ENCODE measurements around the gene PANX3. TPM values are rescaled to one million over a fixed set of nuclear protein-coding genes. Genes with fewer than 3 reads are reported as not detected.

Gene PANX3, protein sequence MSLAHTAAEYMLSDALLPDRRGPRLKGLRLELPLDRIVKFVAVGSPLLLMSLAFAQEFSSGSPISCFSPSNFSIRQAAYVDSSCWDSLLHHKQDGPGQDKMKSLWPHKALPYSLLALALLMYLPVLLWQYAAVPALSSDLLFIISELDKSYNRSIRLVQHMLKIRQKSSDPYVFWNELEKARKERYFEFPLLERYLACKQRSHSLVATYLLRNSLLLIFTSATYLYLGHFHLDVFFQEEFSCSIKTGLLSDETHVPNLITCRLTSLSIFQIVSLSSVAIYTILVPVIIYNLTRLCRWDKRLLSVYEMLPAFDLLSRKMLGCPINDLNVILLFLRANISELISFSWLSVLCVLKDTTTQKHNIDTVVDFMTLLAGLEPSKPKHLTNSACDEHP
- total RNA-seq: not detected
- not detected for polyA plus RNA-seq
- long read RNA-seq, donor 1: 0 reads
- long read RNA-seq, donor 2: 0 reads

DNA sequence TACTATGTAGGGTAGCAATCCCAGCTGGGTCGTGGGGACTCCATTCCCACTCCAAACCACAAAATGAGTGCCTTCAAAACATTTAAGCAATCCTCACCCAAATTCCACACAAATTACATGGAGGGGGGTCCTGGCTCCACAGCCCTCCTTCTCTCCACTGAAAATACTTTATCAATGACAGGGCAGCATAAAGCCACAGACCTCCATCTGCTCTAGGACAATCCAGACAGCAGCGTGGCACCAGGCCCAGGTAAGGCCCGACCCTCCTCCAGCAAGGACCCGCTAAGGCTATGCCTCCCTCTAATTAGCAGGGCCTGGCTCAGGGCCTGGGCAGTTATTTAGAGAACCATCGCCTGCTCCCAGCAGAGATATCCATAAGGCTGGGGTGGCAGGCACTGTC, at the start of gene PANX3:
Gene PANX3 (plus strand): TSS at position 365 of the 400 bp plus-strand sequence. CDS start 129 bp downstream, outside the sequence.
- DNase-seq (no peak), ATAC-seq (no peak)
- H3K9me3 ChIP-seq: no peaks in the 10 kb centered on the region
- no peaks in the 10 kb centered on the region for H3K4me1 ChIP-seq
- peaks cover 0 to 12% (median 0%) of the 10 kb centered on the region in 3 donors for H3K27me3 ChIP-seq (ENCODE audit: insufficient read depth in 3 of 3, low read length in 2 of 3)
- H3K36me3 ChIP-seq (ENCODE audit: insufficient read depth in 1 of 2, low read depth in 1 of 2): no peaks in the 10 kb centered on the region
- TF ChIP-seq, protein P1, sequence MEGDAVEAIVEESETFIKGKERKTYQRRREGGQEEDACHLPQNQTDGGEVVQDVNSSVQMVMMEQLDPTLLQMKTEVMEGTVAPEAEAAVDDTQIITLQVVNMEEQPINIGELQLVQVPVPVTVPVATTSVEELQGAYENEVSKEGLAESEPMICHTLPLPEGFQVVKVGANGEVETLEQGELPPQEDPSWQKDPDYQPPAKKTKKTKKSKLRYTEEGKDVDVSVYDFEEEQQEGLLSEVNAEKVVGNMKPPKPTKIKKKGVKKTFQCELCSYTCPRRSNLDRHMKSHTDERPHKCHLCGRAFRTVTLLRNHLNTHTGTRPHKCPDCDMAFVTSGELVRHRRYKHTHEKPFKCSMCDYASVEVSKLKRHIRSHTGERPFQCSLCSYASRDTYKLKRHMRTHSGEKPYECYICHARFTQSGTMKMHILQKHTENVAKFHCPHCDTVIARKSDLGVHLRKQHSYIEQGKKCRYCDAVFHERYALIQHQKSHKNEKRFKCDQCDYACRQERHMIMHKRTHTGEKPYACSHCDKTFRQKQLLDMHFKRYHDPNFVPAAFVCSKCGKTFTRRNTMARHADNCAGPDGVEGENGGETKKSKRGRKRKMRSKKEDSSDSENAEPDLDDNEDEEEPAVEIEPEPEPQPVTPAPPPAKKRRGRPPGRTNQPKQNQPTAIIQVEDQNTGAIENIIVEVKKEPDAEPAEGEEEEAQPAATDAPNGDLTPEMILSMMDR (IDR thresholded peaks at IDR 0.05): no peak
- H3K4me3 ChIP-seq: no peak within 1 kb of the TSS
- WGBS, 3 donors: 60 to 71% (median 66%) methylated on average over 5 of the region's 5 CpGs
- H3K27ac ChIP-seq: no peak within 1 kb of the TSS
- intact Hi-C loops (cut with DNase I): no loop called here

DNA sequence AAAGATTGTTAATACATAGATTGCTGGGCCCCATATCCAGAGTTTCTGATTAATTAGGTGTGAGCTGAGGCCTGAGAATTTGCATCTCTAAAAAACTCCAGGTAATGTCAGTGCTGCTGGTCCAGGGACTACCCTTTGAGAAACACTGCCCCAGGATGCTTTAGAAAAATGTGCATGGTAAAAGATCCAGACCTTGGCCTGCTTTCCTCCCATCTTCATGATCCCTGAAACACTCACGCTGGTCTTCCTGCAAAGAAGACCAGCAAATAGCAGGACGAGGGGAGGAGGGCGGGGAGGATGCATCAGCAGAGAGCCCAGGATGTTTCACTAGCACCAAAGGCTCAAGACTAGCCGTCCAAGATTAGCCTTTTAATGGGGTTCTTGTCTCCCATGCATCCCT, 41.5 kb upstream of the PANX3 start, which contains the start of gene OR8A1:
Gene OR8A1 (plus strand): TSS at position 301 of the 400 bp plus-strand sequence. CDS start 123 bp downstream, outside the sequence.
- Histone ChIP-seq H3K27ac (no peak within 1 kb of the TSS), H3K4me3 (no peak within 1 kb of the TSS), H3K4me1 (no peaks in the 10 kb centered on the region), H3K36me3 (ENCODE audit: insufficient read depth in 1 of 2, low read depth in 1 of 2) (no peaks in the 10 kb centered on the region), H3K27me3 (ENCODE audit: insufficient read depth in 3 of 3, low read length in 2 of 3) (peaks cover 0 to 2% (median 0%) of the 10 kb centered on the region in 3 donors), H3K9me3 (no peaks in the 10 kb centered on the region)
- ATAC-seq: no peak
- no peak for DNase-seq
- 45 to 56% (median 54%) methylated on average over 4 of the region's 4 CpGs for WGBS, 3 donors
- TF ChIP-seq, protein P1 (IDR thresholded peaks at IDR 0.05): no peak
- intact Hi-C loops (cut with DNase I): no loop called here

DNA sequence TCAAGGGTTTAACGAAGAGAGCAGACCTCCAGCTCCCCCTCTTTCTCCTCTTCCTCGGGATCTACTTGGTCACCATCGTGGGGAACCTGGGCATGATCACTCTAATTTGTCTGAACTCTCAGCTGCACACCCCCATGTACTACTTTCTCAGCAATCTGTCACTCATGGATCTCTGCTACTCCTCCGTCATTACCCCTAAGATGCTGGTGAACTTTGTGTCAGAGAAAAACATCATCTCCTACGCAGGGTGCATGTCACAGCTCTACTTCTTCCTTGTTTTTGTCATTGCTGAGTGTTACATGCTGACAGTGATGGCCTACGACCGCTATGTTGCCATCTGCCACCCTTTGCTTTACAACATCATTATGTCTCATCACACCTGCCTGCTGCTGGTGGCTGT, 41.1 kb upstream of the PANX3 start:
- no peaks in the 10 kb centered on the region for H3K9me3 ChIP-seq
- DNase-seq: no peak
- ATAC-seq: no peak
- no peaks in the 10 kb centered on the region for H3K4me1 ChIP-seq
- intact Hi-C loops (cut with DNase I): no loop called here
- WGBS, 3 donors: 81 to 83% (median 82%) methylated on average over 7 of the region's 7 CpGs
- TF ChIP-seq, protein P1 (IDR thresholded peaks at IDR 0.05): no peak
- no peak overlapping the region for H3K27ac ChIP-seq
- H3K36me3 ChIP-seq (ENCODE audit: insufficient read depth in 1 of 2, low read depth in 1 of 2): no peaks in the 10 kb centered on the region
- no peak overlapping the region for H3K4me3 ChIP-seq
- peaks cover 0 to 2% (median 0%) of the 10 kb centered on the region in 3 donors for H3K27me3 ChIP-seq (ENCODE audit: insufficient read depth in 3 of 3, low read length in 2 of 3)

DNA sequence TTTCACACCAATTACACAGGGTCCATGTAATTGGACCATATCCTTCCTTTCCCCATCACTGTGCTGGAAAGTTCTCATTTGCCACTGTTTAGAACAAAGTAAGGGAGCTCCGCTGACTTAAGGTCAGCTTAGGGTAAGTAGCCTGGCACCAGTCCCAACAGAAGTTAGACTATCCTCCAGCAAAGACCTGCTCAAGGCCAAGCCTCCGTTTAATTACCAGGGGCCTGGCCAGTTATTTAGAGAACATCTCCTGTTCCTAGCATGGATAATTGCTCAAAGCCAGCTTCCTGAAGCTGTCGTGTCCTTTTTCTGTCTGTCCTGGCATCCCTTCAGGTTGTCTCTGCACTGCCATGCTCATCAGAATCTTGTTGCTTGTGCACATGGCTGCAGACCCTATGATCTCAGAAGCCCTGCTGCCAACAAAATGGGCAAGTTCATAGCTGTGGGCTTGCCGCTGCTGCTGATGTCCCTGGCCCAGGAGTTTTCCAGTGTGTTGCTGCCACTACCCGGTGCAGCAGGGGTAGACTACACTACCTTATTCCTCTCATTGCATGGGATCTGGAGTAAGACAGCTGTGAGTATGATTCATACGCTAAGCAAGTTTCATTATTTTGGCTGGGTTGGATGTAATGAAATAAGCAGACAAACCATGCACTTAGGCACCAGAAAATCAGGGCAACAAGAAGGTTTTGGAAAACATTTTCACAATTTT, 33.4 kb upstream of the PANX3 start:
- WGBS, 3 donors: 21 to 27% (median 24%) methylated on average over 6 of the region's 6 CpGs
- intact Hi-C loops (cut with DNase I): no loop called here
- DNase-seq: no peak

More for the DNA sequence above, 33.4 kb upstream of the PANX3 start:
- no peak overlapping the region for H3K27ac ChIP-seq
- H3K9me3 ChIP-seq: no peaks in the 10 kb centered on the region
- no peak overlapping the region for H3K4me3 ChIP-seq
- TF ChIP-seq, protein P1 (IDR thresholded peaks at IDR 0.05): no peak
- ATAC-seq: peak in 3 of 4 donors; percentile 30 to 40 (median 33)
- H3K27me3 ChIP-seq (ENCODE audit: insufficient read depth in 3 of 3, low read length in 2 of 3): no peaks in the 10 kb centered on the region
- no peaks in the 10 kb centered on the region for H3K36me3 ChIP-seq (ENCODE audit: insufficient read depth in 1 of 2, low read depth in 1 of 2)
- H3K4me1 ChIP-seq: no peaks in the 10 kb centered on the region
